ACC112 (cell line): ENCODE results near the gene C22orf39.

Source experiments
- H2AFZ ChIP-seq: fragments of 200-600 bp; sonication (generic); one replicate; pipeline ENCODE4 v1.6.0; 2017; ENCODE audit warnings: antibody characterized with exemption, low read length; ENCODE audit not compliant: unreplicated experiment
- H3K27ac ChIP-seq: fragments of 200-600 bp; sonication (generic); 2 replicates; pipeline ENCODE4 v1.5.1; 2014; ENCODE audit warnings: low read depth, mild to moderate bottlenecking, antibody characterized with exemption, low read length, moderate library complexity
- H3K27me3 ChIP-seq: fragments of 200-600 bp; sonication (generic); 2 replicates; pipeline ENCODE4 v1.6.1; 2014; ENCODE audit warnings: mild to moderate bottlenecking, antibody characterized with exemption, low read length, moderate library complexity, mixed read lengths; ENCODE audit not compliant: insufficient read depth
- H3K36me3 ChIP-seq: fragments of 200-600 bp; sonication (generic); 2 replicates; pipeline ENCODE4 v1.6.1; 2016; ENCODE audit warnings: mild to moderate bottlenecking, antibody characterized with exemption, low read length, moderate library complexity, mixed read lengths; ENCODE audit not compliant: insufficient read depth
- H3K4me1 ChIP-seq: fragments of 200-600 bp; sonication (generic); one replicate; pipeline ENCODE4 v1.6.1; 2016; ENCODE audit warnings: low read length, mixed read lengths; ENCODE audit not compliant: insufficient read depth, unreplicated experiment, control insufficient read depth
- H3K4me3 ChIP-seq: fragments of 200-600 bp; sonication (generic); 2 replicates; pipeline ENCODE4 v1.5.1; 2014; ENCODE audit warnings: mild to moderate bottlenecking, low read depth, low read length
- H3K79me2 ChIP-seq: fragments of 200-600 bp; sonication (generic); one replicate; pipeline ENCODE4 v1.6.0; 2016; ENCODE audit warnings: low read length; ENCODE audit not compliant: control insufficient read depth, unreplicated experiment, insufficient read depth

The C22orf39 gene

DNA sequence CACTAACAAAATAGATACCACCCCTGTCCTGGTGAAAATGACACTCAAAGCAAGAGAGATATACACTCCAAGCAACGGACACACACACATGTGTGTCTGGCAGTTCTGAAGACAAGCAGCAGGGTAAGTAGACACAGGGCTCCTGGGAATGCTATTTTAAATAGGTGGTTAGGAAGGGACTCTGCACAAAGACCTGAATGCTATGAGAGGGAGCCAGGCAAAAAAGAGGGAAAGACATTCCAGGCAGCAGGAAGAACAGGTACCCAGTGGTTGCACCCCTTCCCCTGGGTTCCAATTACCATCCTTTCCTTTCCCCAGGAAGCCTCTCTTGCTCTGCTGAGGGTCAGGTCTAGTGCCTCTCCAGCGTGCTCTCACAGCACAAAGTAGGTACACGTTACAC, 28.5 kb upstream of the C22orf39 start:
- no peak overlapping the region for H2AFZ ChIP-seq
- no peaks in the 10 kb centered on the region for H3K27me3 ChIP-seq
- no peak overlapping the region for H3K27ac ChIP-seq
- 0 out of 2 replicates have a peak, but pooled peaks cover 4% of the 10 kb centered on the region for H3K36me3 ChIP-seq
- H3K79me2 ChIP-seq: peaks cover 48% of the 10 kb centered on the region
- no peak overlapping the region for H3K4me3 ChIP-seq
- peaks cover 14% of the 10 kb centered on the region for H3K4me1 ChIP-seq

DNA sequence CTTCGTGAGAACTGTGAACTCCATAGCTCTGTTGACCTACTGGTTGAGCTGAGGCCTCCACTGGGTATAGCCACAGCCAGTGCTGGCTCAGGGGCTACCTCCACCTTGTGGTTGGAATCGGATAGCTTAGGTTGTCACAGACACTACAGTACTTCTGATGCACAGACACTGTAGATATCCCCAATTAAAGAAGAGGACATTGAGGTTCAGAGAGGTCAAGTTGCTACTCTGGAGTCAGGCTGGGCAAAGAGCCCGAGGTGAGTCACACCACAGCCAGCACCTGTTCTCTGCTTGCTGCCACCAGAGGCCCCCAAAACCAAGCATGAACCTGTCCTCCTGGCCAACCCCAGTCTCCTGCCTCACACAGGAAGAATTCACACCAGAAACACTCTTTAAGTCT, 26.1 kb upstream of the C22orf39 start:
- H3K27me3 ChIP-seq: no peaks in the 10 kb centered on the region
- 0 out of 2 replicates have a peak, but pooled peaks cover 4% of the 10 kb centered on the region for H3K36me3 ChIP-seq
- no peak overlapping the region for H2AFZ ChIP-seq
- no peak overlapping the region for H3K4me3 ChIP-seq
- H3K79me2 ChIP-seq: peaks cover 35% of the 10 kb centered on the region
- H3K4me1 ChIP-seq: peaks cover 10% of the 10 kb centered on the region
- no peak overlapping the region for H3K27ac ChIP-seq

DNA sequence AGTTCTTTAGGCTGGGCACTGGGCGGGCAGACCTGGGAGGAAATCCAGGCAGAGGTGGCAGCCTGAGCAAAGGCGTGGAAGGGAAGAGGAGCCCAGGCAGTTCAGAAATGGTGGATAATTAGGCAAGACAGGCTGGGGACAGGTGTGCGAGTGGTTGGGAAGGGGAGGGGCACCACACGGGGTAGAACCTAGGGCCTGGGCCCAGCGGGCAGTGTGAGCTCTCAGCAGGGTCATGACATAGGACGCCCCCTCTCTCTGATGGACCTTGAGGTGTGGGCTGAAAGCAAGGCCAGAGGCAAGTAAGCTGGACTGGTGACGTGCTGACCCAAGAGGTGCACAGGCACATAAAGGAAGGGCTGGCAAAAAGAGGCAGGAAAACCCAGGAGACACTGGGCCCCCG, 24.7 kb upstream of the C22orf39 start:
- no peak overlapping the region for H2AFZ ChIP-seq
- no peak overlapping the region for H3K27ac ChIP-seq
- H3K36me3 ChIP-seq: 0 out of 2 replicates have a peak, but pooled peaks cover 4% of the 10 kb centered on the region
- H3K4me3 ChIP-seq: no peak overlapping the region
- no peaks in the 10 kb centered on the region for H3K27me3 ChIP-seq
- H3K79me2 ChIP-seq: peaks cover 22% of the 10 kb centered on the region
- H3K4me1 ChIP-seq: peaks cover 9% of the 10 kb centered on the region

DNA sequence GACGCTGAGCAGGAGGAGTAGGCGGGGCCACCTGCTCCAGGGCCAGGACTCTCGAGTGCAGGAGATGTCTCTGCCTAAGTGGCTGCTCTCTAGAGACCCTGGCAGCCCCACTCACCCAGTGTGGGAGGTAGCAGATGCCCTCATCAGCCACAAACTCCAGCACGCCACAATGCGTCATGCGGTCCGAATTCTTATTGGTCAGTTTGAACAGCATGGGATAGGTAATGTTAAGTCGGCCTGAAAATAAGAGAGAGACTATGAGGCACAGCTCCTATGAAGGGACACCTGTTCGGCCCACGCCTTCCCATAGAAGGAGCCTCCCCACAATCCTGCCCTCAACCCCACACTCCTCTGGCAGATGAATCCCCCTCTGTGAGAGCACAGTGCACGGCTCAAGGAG, 24.1 kb upstream of the C22orf39 start:
- Histone ChIP-seq H3K79me2 (peaks cover 18% of the 10 kb centered on the region), H3K27me3 (no peaks in the 10 kb centered on the region), H3K4me3 (no peak overlapping the region), H3K4me1 (peaks cover 6% of the 10 kb centered on the region), H3K27ac (no peak overlapping the region), H3K36me3 (0 out of 2 replicates have a peak, but pooled peaks cover 4% of the 10 kb centered on the region), H2AFZ (no peak overlapping the region)

DNA sequence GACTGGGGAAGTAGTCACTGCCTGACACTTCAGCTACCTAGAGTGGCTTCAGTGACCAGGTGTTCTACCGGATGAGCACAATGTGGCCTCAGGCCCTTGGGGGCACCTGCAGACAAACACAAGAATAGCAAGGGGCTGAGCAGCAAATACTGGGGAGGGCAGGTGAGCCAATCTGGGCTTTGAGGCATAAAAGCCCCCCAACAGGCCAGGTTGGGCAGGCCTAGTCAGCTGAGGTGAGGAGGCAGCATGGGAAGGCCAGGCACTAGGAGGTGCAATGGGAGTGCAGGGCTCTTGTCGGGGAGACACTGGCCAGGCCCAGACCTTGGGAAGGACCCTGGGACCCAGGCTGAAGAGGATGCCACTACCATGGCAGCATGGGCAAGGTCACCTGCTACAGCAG, 22.5 kb upstream of the C22orf39 start:
- H3K79me2 ChIP-seq: peaks cover 4% of the 10 kb centered on the region
- H3K4me1 ChIP-seq: no peaks in the 10 kb centered on the region
- H3K4me3 ChIP-seq: no peak overlapping the region
- H2AFZ ChIP-seq: no peak overlapping the region
- H3K27ac ChIP-seq: no peak overlapping the region
- H3K36me3 ChIP-seq: peaks cover 8% of the 10 kb centered on the region; the same call in 1 of the 2 replicates
- H3K27me3 ChIP-seq: no peaks in the 10 kb centered on the region

DNA sequence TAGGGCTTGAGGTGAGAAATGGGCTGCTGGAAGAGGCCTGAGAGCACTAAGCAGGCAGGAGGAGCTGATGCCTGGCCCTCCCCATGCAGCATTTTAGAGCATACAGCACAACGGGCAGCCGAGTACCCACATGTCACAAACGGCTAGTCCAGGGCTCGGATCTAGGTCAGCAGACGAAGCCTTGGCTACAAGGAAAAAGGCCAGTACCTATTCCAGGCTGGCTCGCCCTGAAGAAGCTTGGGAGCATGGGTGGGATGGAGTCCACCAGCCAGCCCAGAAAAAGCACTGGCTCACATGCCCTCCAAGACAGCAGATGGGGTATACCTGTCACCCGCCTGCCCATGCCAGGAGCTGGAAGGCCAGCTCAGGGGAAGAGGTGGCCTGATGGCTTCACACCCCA, 21.9 kb upstream of the C22orf39 start:
- H3K79me2 ChIP-seq: peaks cover 4% of the 10 kb centered on the region

DNA sequence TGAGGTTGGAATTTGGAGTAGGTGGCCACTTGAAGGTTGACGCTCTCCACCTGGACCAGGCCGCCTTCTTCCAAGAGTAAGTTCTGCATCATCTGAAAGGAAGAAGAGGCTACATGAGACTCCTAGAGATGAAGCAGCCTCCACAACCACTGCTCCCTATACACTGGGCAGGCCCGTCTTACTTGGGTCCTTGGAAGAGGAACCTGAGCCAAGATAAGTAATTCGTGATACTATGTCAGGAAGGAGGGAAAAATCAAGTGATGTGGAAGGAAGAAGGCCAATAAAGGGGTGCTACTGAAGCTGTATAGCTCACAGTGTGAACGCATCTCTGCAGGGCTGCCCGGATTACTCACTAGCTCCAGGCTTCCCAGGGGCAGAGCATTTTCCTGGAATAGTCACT, 20.4 kb upstream of the C22orf39 start:
- H3K79me2 ChIP-seq: no peaks in the 10 kb centered on the region
- H3K36me3 ChIP-seq: peaks cover 8% of the 10 kb centered on the region; the same call in 1 of the 2 replicates
- peaks cover 4% of the 10 kb centered on the region for H3K4me1 ChIP-seq
- H3K27me3 ChIP-seq: no peaks in the 10 kb centered on the region
- no peak overlapping the region for H2AFZ ChIP-seq
- H3K27ac ChIP-seq: no peak overlapping the region
- H3K4me3 ChIP-seq: no peak overlapping the region

More for the DNA sequence above, 21.9 kb upstream of the C22orf39 start:
- Histone ChIP-seq H3K4me3 (no peak overlapping the region), H3K27ac (no peak overlapping the region), H3K36me3 (peaks cover 8% of the 10 kb centered on the region; the same call in 1 of the 2 replicates), H3K4me1 (no peaks in the 10 kb centered on the region), H2AFZ (no peak overlapping the region), H3K27me3 (no peaks in the 10 kb centered on the region)

DNA sequence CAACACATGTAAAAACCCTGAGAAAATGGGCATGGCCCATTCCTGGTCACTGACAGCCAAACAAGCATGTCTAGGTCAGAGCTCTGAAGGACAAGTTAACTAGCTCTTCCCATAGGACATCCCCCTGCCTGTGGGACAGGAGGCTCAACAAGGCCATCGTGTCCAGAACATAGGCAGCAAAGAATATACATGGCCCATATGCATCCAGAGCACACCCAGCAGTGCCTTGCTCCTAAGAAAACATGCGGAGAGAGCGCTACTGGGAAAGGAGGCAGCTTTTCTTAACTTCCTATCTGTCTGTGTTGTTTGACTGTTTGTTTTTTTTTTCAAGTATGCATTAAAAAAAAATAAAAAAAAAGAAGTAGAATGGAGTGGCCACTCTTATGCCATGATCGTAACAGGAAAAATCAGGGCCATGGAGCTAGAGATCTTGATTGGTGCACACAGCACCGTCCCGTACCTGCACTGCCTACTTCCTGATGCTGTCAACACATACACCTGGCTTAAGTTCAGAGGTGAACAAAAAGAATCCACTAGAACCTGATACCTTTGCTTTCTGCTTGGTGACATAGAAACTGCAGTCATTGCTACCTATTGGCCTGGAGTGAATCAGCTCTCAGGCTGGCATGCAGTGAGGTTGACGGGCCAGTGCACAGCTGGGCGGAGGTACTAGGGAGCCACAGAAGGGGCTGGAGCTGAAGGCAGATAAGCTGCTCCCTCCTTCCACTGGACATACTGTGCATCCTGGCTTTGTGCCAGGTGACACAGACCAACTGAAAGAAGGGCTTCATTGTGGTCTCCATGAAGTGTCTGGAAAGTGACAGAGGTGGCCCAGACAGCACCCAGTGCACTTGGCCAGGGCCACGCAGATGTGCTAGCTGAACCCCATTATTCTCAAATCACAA, 19.6 kb upstream of the C22orf39 start:
- Histone ChIP-seq H3K4me3 (no peak overlapping the region), H3K27ac (no peak overlapping the region), H3K79me2 (no peaks in the 10 kb centered on the region), H3K4me1 (peaks cover 4% of the 10 kb centered on the region), H3K27me3 (no peaks in the 10 kb centered on the region), H2AFZ (no peak overlapping the region), H3K36me3 (peaks cover 4% of the 10 kb centered on the region; the same call in 1 of the 2 replicates)

DNA sequence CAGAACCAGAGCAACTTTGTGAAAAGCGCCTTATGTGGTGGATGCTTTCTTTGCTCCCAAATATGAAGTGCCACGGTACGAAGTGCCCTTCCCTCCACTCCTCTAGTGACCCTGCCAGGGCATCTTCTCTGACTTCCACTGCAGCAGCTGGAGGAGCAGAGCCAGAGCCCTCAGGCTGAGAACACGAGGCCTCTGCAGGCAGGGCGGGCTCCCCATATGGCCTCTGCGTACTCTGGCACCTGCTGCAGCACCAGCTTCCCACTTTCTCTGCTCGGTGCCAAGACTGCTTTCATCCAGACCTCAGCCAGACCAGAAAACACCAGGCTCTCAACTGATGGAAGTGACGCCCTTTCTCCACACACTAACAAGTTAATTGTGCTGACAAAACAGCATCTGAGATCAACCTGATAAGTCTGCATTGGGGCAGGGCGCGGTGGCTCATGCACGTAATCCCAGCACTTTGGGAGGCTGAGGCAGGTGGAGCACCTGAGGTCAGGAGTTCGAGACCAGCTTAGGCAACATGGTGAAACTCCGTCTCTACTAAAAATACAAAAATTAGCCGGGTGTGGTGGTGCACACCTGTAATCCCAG, 18.7 kb upstream of the C22orf39 start:
- H3K36me3 ChIP-seq: peaks cover 4% of the 10 kb centered on the region; the same call in 1 of the 2 replicates
- no peak overlapping the region for H3K27ac ChIP-seq
- no peaks in the 10 kb centered on the region for H3K27me3 ChIP-seq
- H2AFZ ChIP-seq: no peak overlapping the region
- no peaks in the 10 kb centered on the region for H3K79me2 ChIP-seq
- H3K4me1 ChIP-seq: peaks cover 4% of the 10 kb centered on the region
- H3K4me3 ChIP-seq: no peak overlapping the region

DNA sequence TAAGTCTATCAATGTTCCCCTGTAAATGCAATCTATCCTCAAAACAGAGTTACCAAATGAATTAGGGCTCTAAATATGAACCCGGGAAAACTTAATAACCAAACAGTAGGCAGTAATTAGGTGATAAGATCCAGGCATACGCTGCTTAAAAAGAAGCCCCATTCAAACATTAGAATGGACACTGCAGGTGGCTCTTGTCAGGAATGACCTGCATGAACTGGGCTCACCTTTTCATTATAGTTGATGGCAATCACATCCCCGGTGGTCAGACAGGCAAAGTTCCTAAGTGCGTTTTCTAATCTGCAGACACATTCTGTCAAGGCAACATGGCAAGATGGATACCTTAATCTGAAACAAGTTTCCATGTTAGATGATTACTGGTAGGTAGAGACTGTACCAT, 17.5 kb upstream of the C22orf39 start:
- no peak overlapping the region for H3K27ac ChIP-seq
- no peaks in the 10 kb centered on the region for H3K27me3 ChIP-seq
- H2AFZ ChIP-seq: no peak overlapping the region
- no peaks in the 10 kb centered on the region for H3K79me2 ChIP-seq
- peaks cover 4% of the 10 kb centered on the region for H3K4me1 ChIP-seq
- H3K36me3 ChIP-seq: peaks cover 4% of the 10 kb centered on the region; the same call in 1 of the 2 replicates
- H3K4me3 ChIP-seq: no peak overlapping the region
